NT2/D1 (cell line): ENCODE data around the gene AFF3.

Source experiments
- DNase-seq: peaks from one replicate; pipeline ENCODE4 v3.0.0-alpha.2; 2011; ENCODE audit warnings: low read depth, low spot score
- H3K27me3 ChIP-seq: 2 replicates; pipeline ENCODE4 v1.6.0; 2011; ENCODE audit warnings: mild to moderate bottlenecking; ENCODE audit not compliant: insufficient read length, insufficient read depth
- H3K36me3 ChIP-seq: 2 replicates; pipeline ENCODE4 v1.6.1; 2011; ENCODE audit warnings: mild to moderate bottlenecking, low read length, mixed read lengths; ENCODE audit not compliant: insufficient read depth, insufficient read length
- H3K4me1 ChIP-seq: 2 replicates; pipeline ENCODE4 v1.5.1; 2011; ENCODE audit not compliant: insufficient read depth, insufficient read length
- H3K4me3 ChIP-seq: 2 replicates; pipeline ENCODE4 v1.5.1; 2011; ENCODE audit warnings: low read depth; ENCODE audit not compliant: insufficient read length
- H3K9ac ChIP-seq: 2 replicates; pipeline ENCODE4 v1.6.0; 2011; ENCODE audit warnings: low read depth; ENCODE audit not compliant: insufficient read length
- H3K9me3 ChIP-seq: 2 replicates; pipeline ENCODE4 v1.5.1; 2011; ENCODE audit warnings: mild to moderate bottlenecking, low read length; ENCODE audit not compliant: insufficient read depth
- SUZ12 ChIP-seq: IDR thresholded peaks from 2 replicates; pipeline ENCODE4 v1.6.1; 2011; ENCODE audit not compliant: insufficient read length, insufficient read depth; ENCODE audit errors: extremely low read depth
- YY1 ChIP-seq: IDR thresholded peaks from 2 replicates; pipeline ENCODE4 v1.6.1; 2011; ENCODE audit not compliant: insufficient read length, insufficient read depth
- ZNF274 ChIP-seq: IDR thresholded peaks from 2 replicates; pipeline ENCODE4 v1.6.1; 2011; ENCODE audit warnings: mild to moderate bottlenecking, low read depth, low read length

The AFF3 gene

GRCh38 chr2:99850084-99850710 lies 292.2 kb downstream of the AFF3 start:
- no peaks in the 10 kb centered on the region for H3K9me3 ChIP-seq
- no peak for DNase-seq
- TF ChIP-seq YY1 (no peak), ZNF274 (no peak), SUZ12 (no peak)
- H3K4me3 ChIP-seq: no peak overlapping the region
- no peaks in the 10 kb centered on the region for H3K4me1 ChIP-seq
- H3K9ac ChIP-seq: no peak overlapping the region
- H3K27me3 ChIP-seq: no peaks in the 10 kb centered on the region
- no peaks in the 10 kb centered on the region for H3K36me3 ChIP-seq

DNA sequence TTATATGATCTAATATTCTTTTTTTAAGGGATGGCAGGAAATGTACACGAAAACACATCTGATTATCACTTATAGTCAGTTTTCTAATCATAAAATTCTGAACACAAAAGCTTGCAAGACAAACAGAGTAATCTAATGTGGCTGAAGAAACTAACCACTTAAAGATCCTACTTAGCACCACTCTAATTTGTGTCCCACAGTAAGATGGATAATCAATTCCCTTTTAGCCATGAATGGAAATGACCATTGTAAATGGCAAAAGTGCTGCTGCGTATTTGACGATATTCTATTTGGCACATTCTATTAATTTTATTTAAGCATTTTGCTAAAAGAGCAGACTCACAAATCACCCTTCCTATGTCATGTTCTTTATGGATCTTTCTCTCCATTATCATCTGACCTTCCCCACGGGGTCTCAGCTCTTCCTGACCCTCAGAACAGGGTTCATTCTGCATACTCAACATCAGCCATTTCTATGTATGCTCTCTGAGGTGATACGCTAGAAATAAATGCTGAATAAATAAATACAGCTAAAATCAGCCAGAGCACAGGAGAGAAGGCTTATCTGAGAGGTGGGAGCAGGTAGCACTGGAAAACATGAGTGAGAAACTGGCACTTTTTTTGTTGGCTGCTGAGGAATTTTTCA lies 295.8 kb downstream of the AFF3 start:
- Histone ChIP-seq H3K27me3 (no peaks in the 10 kb centered on the region), H3K36me3 (no peaks in the 10 kb centered on the region), H3K4me1 (no peaks in the 10 kb centered on the region), H3K9ac (no peak overlapping the region), H3K4me3 (no peak overlapping the region), H3K9me3 (no peaks in the 10 kb centered on the region)
- TF ChIP-seq ZNF274 (no peak), YY1 (no peak), SUZ12 (no peak)
- no peak for DNase-seq

DNA sequence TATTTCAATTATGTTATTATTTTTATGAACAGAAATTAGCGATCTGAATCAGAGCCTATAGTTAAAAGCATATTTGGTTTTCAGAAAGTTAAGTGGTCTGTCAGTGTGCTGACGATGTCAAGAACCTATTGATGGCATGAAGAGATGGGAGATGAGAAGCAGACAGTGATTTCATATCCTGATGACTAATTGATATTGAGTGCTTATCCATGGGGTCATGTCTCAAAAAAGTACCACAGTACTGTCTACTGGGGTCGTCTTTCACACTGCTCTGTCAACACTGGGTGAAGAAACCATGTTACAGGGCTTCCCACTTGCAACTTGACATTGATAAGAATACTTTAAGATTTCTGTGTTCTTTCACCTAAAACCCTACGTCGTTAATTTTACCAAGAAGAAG lies 297.1 kb downstream of the AFF3 start:
- TF ChIP-seq YY1: no peak
- no peak for TF ChIP-seq ZNF274
- TF ChIP-seq SUZ12: no peak
- no peaks in the 10 kb centered on the region for H3K4me1 ChIP-seq
- no peak overlapping the region for H3K4me3 ChIP-seq
- H3K9me3 ChIP-seq: no peaks in the 10 kb centered on the region
- no peaks in the 10 kb centered on the region for H3K36me3 ChIP-seq
- H3K27me3 ChIP-seq: no peaks in the 10 kb centered on the region
- H3K9ac ChIP-seq: no peak overlapping the region
- DNase-seq: no peak

DNA sequence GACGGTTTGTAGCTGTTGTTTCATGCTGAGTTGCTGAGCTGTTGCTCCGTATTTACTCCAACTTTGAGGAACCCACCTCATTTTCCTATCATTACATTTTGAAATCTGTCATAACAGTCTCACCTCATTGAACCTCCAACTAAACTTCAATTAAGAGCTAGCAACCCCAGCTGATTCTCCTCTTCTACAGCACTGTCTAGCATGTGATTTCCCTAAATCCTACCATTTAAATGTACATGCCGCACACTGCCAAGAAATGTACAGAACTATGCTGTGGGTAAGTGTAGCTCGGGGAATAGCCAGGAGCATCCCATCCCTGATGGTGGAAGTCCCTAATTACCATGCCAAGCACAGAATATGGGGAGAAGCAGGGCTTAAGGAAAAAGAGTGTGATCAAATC lies 299.9 kb downstream of the AFF3 start:
- H3K4me3 ChIP-seq: no peak overlapping the region
- no peaks in the 10 kb centered on the region for H3K4me1 ChIP-seq
- TF ChIP-seq YY1: no peak
- TF ChIP-seq SUZ12: no peak
- TF ChIP-seq ZNF274: no peak
- no peaks in the 10 kb centered on the region for H3K9me3 ChIP-seq
- no peaks in the 10 kb centered on the region for H3K27me3 ChIP-seq
- H3K9ac ChIP-seq: no peak overlapping the region
- no peaks in the 10 kb centered on the region for H3K36me3 ChIP-seq
- no peak for DNase-seq

- no peaks in the 10 kb centered on the region for H3K36me3 ChIP-seq
- no peak overlapping the region for H3K4me3 ChIP-seq
- TF ChIP-seq ZNF274 (no peak), SUZ12 (no peak), YY1 (no peak)
- no peak for DNase-seq
- H3K27me3 ChIP-seq: no peaks in the 10 kb centered on the region
- no peaks in the 10 kb centered on the region for H3K4me1 ChIP-seq
- no peaks in the 10 kb centered on the region for H3K9me3 ChIP-seq
- no peak overlapping the region for H3K9ac ChIP-seq
These were observed 300.6 kb downstream of the AFF3 start for GRCh38 chr2:99841749-99842148.

DNA sequence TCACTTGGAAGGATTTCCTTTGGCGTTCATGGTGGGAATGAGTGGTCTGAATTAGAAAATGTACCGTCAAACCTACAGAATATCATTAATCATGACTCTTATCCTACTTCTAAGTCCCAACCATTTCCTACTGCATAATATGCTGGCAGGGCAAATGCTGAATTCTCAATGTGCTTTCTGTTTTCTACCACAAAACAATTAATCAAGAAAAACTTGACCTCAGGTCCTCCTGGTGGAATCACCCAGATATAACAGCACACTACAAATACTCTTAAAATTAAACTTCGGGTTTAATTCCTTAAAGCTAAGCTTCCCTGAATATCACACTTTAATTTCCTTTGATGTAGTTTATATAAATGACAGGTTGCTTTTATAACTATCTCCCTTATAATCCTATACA lies 301.6 kb downstream of the AFF3 start:
- H3K9me3 ChIP-seq: no peaks in the 10 kb centered on the region
- no peaks in the 10 kb centered on the region for H3K36me3 ChIP-seq
- TF ChIP-seq ZNF274 (no peak), YY1 (no peak), SUZ12 (no peak)
- no peak overlapping the region for H3K4me3 ChIP-seq
- no peaks in the 10 kb centered on the region for H3K4me1 ChIP-seq
- no peaks in the 10 kb centered on the region for H3K27me3 ChIP-seq
- no peak overlapping the region for H3K9ac ChIP-seq
- no peak for DNase-seq

- H3K4me3 ChIP-seq: no peak overlapping the region
- no peak overlapping the region for H3K9ac ChIP-seq
- H3K9me3 ChIP-seq: no peaks in the 10 kb centered on the region
- TF ChIP-seq SUZ12: no peak
- TF ChIP-seq YY1: no peak
- TF ChIP-seq ZNF274: no peak
- no peaks in the 10 kb centered on the region for H3K4me1 ChIP-seq
- no peak for DNase-seq
- H3K27me3 ChIP-seq: no peaks in the 10 kb centered on the region
- no peaks in the 10 kb centered on the region for H3K36me3 ChIP-seq
These were observed 305.4 kb downstream of the AFF3 start for GRCh38 chr2:99836690-99837605.
